Stomach (tissue), 9 donors: ENCODE data around the gene ABL1. TPM values are rescaled to one million over a fixed set of nuclear protein-coding genes. Genes with fewer than 3 reads are reported as not detected.

Experiments used
- DNase-seq, 2 donors: peaks; one replicate each; pipeline versions ENCODE4 v3.0.0 to v3.0.0-alpha.2; 2013 to 2019
- H3K27ac ChIP-seq, 5 donors: fragments of 200-600 bp in 4 of 5; sonication (generic) in 4 of 5; one replicate each; pipeline ENCODE4 v1.5.1; 2013 to 2019; ENCODE audit warnings: mild to moderate bottlenecking in 1 of 5, moderate library complexity in 1 of 5
- H3K27me3 ChIP-seq, 3 donors: fragments of 200-600 bp; sonication (generic); one replicate each; pipeline ENCODE4 v1.5.1; 2017 to 2019; ENCODE audit warnings: mixed run types in 1 of 3
- H3K36me3 ChIP-seq, 4 donors: fragments of 200-600 bp; sonication (generic); 1 replicate in 3 of 4; 2 replicates in 1 of 4; pipeline ENCODE4 v1.5.1; 2016 to 2019
- H3K4me1 ChIP-seq, 4 donors: fragments of 200-600 bp; sonication (generic); one replicate each; pipeline ENCODE4 v1.5.1; 2016 to 2019
- H3K4me3 ChIP-seq, 4 donors: fragments of 200-600 bp; sonication (generic) in 3 of 4; one replicate each; pipeline ENCODE4 v1.5.1; 2016 to 2019; ENCODE audit warnings: mild to moderate bottlenecking in 1 of 4
- H3K9me3 ChIP-seq, 4 donors: fragments of 200-600 bp; sonication (generic); one replicate each; pipeline ENCODE4 v1.5.1; 2016 to 2019
- EP300 ChIP-seq: sonication (generic); formaldehyde crosslinking; IDR thresholded peaks from one replicate; pipeline ENCODE4 v1.6.1; 2017; ENCODE audit warnings: antibody characterized with exemption
- POLR2A ChIP-seq, 4 donors: fragments of 450-650 bp; IDR thresholded peaks; one replicate each; pipeline ENCODE4 v1.6.1; 2016; ENCODE audit warnings: antibody characterized with exemption in 4 of 4, control low read depth in 2 of 4, mild to moderate bottlenecking in 1 of 4, moderate library complexity in 1 of 4
- POLR2AphosphoS5 ChIP-seq, 3 donors: sonication (generic); formaldehyde crosslinking; IDR thresholded peaks; one replicate each; pipeline ENCODE4 v1.6.1; 2016; ENCODE audit warnings: antibody characterized with exemption in 3 of 3
- WGBS, 5 donors: extraction: QIAGEN DNeasy Blood & Tissue Kit in 3 of 5; methylation state at CpG; one replicate each; pipeline versions ENCODE4 v1.1.5 to v1.1.7; 2013 to 2018; 5-methylcytosine and 5-hydroxymethylcytosine counted together
- intact Hi-C: fragments of 100-400 bp; cut with DNase I; formaldehyde crosslinking; loops from one replicate; pipeline ENCODE4 v1.15.1; 2023; ENCODE audit warnings: low total_unique reads
- polyA plus RNA-seq, 3 donors: library from polyadenylated mRNA; stranded (reverse); fragments of 200-250 nt; gene quantifications; one replicate each; pipeline ENCODE4 v1.2.3, GENCODE V29; 2013
- total RNA-seq, 5 donors: library from RNA; depleted of rRNA; stranded (reverse); fragments of >200 nt; gene quantifications; one replicate each; pipeline versions ENCODE4 v1.1.0 to v1.2.3, GENCODE V29; 2014 to 2016
- TF ChIP-seq, protein P1 (sequence below), 7 experiments: fragments of 450-650 bp in 4 of 7; fragments of 200-600 bp in 3 of 7; sonication (generic) in 3 of 7; IDR thresholded peaks; one replicate each; pipeline ENCODE4 v1.5.1; 2016 to 2019; ENCODE audit warnings: antibody characterized with exemption in 7 of 7, control low read depth in 2 of 7, mild to moderate bottlenecking in 1 of 7
- donor health status: healthy with polysubstance abuse.
- donor health status: Bipolar disorder and iron deficiency.
- donor health status: healthy.

The ABL1 gene
- total and polyA plus RNA-seq, 8 donors, result 19.0 to 95.9 (median 43.8) TPM

DNA sequence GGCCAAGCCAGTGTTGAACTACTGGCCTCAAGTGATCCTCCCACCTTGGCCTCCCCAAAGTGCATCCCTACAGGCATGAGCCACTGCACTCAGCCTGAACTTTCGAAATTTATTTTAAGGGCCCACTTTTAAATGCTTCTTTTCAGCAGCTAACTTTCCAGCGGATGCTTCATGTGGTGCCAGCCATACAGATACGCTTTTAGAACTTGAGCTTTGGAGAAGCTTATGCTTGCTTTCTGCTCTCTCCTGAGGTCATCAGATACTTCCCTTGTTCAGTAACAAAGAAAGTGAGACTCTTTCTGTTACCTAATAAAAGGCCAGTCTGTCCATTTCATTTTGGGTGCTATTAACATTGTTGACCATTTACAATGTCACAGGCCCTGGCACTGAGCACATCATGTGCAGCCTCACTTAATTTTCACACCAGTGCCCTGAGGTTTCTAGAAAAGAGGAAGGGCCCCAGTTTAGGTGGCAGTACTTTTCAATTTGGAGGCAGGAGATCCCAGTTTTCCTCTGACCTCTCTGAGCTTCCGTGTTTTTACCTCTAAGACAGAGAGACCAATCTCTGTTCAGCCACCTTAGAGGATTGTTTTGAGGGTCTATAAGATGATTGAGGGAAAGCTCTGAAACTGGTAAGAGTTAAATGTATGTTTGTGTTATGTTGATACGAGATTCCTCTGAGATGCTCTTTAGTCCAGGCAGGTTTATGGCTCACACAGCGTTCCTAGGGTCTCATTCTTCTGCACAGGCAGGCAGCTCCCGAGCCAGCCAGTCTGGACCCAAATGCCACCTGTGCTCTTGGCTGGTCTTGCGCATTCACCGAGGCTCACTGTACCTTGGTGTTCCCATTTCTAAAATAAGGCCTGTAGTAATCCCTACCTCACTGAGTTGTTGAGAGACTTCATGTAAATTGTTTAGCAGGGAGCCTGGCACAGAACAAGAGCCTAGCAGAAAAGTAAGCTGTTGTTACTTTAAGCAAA is 4.4 kb downstream of the ABL1 start:
- Histone ChIP-seq H3K9me3 (no peaks in the 10 kb centered on the region), H3K27ac (peak overlapping the region in 4 of 5 donors; percentile 50 to 92 (median 80)), H3K4me1 (peaks cover 40 to 91% (median 73%) of the 10 kb centered on the region in 4 donors), H3K36me3 (no peaks in the 10 kb centered on the region), H3K4me3 (peak overlapping the region in 3 of 4 donors; percentile 5 to 72 (median 70)), H3K27me3 (no peaks in the 10 kb centered on the region)
- DNase-seq, result no peak
- TF ChIP-seq EP300 (no peak), POLR2A (IDR thresholded peaks at IDR 0.05) (no peak), POLR2AphosphoS5 (IDR thresholded peaks at IDR 0.05) (no peak)
- TF ChIP-seq, protein P1, sequence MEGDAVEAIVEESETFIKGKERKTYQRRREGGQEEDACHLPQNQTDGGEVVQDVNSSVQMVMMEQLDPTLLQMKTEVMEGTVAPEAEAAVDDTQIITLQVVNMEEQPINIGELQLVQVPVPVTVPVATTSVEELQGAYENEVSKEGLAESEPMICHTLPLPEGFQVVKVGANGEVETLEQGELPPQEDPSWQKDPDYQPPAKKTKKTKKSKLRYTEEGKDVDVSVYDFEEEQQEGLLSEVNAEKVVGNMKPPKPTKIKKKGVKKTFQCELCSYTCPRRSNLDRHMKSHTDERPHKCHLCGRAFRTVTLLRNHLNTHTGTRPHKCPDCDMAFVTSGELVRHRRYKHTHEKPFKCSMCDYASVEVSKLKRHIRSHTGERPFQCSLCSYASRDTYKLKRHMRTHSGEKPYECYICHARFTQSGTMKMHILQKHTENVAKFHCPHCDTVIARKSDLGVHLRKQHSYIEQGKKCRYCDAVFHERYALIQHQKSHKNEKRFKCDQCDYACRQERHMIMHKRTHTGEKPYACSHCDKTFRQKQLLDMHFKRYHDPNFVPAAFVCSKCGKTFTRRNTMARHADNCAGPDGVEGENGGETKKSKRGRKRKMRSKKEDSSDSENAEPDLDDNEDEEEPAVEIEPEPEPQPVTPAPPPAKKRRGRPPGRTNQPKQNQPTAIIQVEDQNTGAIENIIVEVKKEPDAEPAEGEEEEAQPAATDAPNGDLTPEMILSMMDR (IDR thresholded peaks at IDR 0.05), result no peak
- intact Hi-C loops, result loop anchor here (10.0 kb wide), 1 partner anchor 125 kb away; no protein-coding TSS in a partner anchor
- WGBS, 5 donors, result 63 to 80% (median 68%) methylated on average over 9 of the region's 9 CpGs

DNA sequence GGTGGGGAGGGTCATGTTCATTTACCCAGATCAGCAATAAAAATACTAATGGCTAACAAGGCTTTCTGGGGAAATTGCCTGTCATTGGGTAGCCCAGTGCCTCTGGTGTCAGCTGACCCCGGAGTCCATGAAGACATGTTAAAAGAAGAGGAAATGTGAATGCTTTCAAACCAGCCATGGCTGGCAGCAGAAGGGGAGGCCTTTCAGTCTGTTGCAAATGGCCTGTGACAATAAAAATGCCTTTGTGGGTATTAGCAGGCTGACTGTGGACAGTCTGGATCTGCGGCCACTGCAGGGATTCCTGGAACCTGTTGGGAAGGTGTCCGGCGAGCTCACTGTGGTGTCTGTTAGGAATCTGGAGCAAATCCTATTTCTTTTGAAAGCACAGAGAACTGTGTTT is 7.5 kb downstream of the ABL1 start:
- H3K27me3 ChIP-seq, result no peaks in the 10 kb centered on the region
- WGBS, 5 donors, result 85 to 90% (median 89%) methylated on average over 4 of the region's 4 CpGs
- no peaks in the 10 kb centered on the region for H3K9me3 ChIP-seq
- DNase-seq, result no peak
- TF ChIP-seq EP300, result no peak
- intact Hi-C loops, result no loop called here
- peaks cover 42 to 100% (median 89%) of the 10 kb centered on the region in 4 donors for H3K4me1 ChIP-seq
- no peaks in the 10 kb centered on the region for H3K36me3 ChIP-seq
- H3K4me3 ChIP-seq, result no peak overlapping the region
- H3K27ac ChIP-seq, result peak overlapping the region in 3 of 5 donors; percentile 53 to 92 (median 91)

DNA sequence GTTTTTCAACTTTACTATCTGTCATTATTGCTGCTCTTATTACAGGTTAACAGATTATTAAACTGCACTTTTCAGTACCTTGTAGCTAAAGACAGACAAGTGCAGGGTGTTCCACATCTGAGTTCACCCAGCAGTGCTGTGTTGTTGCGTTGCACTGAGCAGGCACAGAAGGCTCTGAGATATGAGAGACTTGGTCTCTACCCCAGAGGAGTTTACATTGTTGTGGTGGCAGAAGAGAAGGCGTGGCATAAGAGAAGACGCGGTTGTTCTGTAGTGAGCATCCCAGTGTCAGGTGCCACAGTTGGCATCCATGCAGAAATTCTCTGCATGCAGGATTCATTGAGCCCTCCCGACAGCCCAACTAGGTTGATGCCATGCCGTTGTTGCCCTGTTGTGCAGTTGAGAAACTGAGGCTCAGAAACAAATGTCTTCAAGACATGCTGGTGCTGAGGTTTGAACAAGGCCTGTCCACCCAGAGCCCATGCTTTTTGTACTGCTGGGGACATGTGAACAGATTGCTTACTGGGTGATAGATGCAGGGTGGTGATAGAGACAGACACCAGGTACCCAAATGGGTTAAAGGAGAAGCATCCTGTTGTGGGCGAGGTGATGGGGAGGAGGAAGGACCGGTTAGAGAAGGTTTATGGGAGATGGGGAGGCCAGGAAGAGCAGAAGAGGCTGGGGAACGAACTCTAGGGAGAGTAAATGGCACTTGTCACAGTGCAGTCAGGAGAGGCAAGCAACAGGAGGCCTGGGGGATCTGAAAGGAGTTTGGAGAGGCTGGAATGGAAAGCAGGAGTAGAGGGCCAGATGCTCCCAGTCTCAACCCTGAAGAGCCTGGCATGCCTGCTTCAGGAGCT is 8.2 kb downstream of the ABL1 start:
- no peak overlapping the region for H3K4me3 ChIP-seq
- H3K9me3 ChIP-seq, result no peaks in the 10 kb centered on the region
- DNase-seq, result no peak
- H3K27me3 ChIP-seq, result no peaks in the 10 kb centered on the region
- H3K36me3 ChIP-seq, result no peaks in the 10 kb centered on the region
- 67 to 81% (median 79%) methylated on average over 9 of the region's 9 CpGs for WGBS, 5 donors
- peaks cover 42 to 100% (median 89%) of the 10 kb centered on the region in 4 donors for H3K4me1 ChIP-seq
- intact Hi-C loops, result no loop called here
- peak overlapping the region in 4 of 5 donors; percentile 89 to 92 (median 90) for H3K27ac ChIP-seq
- TF ChIP-seq, protein P1 (IDR thresholded peaks at IDR 0.05), result no peak
- TF ChIP-seq POLR2AphosphoS5 (IDR thresholded peaks at IDR 0.05), result no peak

DNA sequence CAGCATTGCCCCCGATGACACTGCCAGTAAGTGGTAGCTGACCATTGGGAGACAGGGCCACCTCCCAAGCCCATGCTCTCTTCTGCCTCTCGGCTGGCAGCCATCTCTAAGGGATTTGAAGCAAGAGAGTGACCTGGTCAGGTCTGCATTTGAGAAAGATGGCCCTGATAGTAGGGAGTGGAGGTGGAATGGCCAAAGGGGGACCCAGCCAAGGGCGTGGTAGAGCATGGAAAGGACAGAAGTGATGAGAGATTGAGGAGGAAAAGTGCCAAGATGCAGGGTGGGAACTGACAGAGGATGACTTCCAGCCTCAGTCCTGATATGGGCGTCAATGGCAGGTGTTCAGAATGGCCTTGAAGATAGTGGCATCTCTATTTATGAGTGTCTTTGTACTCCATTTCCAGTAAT is 9.0 kb downstream of the ABL1 start:
- TF ChIP-seq, protein P1 (IDR thresholded peaks at IDR 0.05), result no peak
- TF ChIP-seq EP300 (no peak), POLR2AphosphoS5 (IDR thresholded peaks at IDR 0.05) (no peak), POLR2A (IDR thresholded peaks at IDR 0.05) (no peak)
- H3K4me1 ChIP-seq, result peaks cover 42 to 100% (median 86%) of the 10 kb centered on the region in 4 donors
- H3K9me3 ChIP-seq, result no peaks in the 10 kb centered on the region
- WGBS, 5 donors, result 83 to 94% (median 83%) methylated on average over 4 of the region's 4 CpGs
- no peaks in the 10 kb centered on the region for H3K36me3 ChIP-seq
- H3K4me3 ChIP-seq, result no peak overlapping the region
- H3K27ac ChIP-seq, result peak overlapping the region in 4 of 5 donors; percentile 89 to 92 (median 90)
- peak in 1 of 2 donors; percentile 39 for DNase-seq
- H3K27me3 ChIP-seq, result no peaks in the 10 kb centered on the region
- intact Hi-C loops, result no loop called here
